ENCODE data around the gene PIEZO2.

- no peak for TF ChIP-seq CTCF (IDR thresholded peaks at IDR 0.05; ENCODE audit: insufficient read depth, low read length, poor library complexity, severe bottlenecking)
- no peak for TF ChIP-seq EZH2phosphoT487 (conservative IDR thresholded peaks at IDR 0.05; ENCODE audit: low read length)
Observed at GRCh38 chr18:10847907-10848306, 301.5 kb downstream of the PIEZO2 start.

All from SU-DHL-6 (cell line).